SK-N-MC (cell line): ENCODE data around the gene NNT.
"Not testable (repeated sequence)": the region's sequence is repeated elsewhere in the genome, so short reads cannot be mapped to it uniquely, and the experiment has no call there.

ENCODE experiments used
- DNase-seq: peaks from one replicate; pipeline ENCODE4 v3.0.0-alpha.2; 2011; ENCODE audit warnings: low read depth, low spot score
- H3K27ac ChIP-seq: fragments of 200-600 bp; sonication (generic); 2 replicates; pipeline ENCODE4 v1.5.1; 2016; ENCODE audit warnings: mixed run types
- H3K36me3 ChIP-seq: fragments of 200-600 bp; sonication (generic); 2 replicates; pipeline ENCODE4 v1.6.1; 2017; ENCODE audit warnings: antibody characterized with exemption, low read length, mixed read lengths; ENCODE audit not compliant: insufficient read depth
- H3K4me3 ChIP-seq: fragments of 200-600 bp; sonication (generic); 2 replicates; pipeline ENCODE4 v1.5.1; 2016
- H3K9ac ChIP-seq: fragments of 200-600 bp; sonication (generic); 2 replicates; pipeline ENCODE4 v1.8.0; 2017; ENCODE audit warnings: mixed run types, mixed read lengths; ENCODE audit not compliant: insufficient read length
- H3K9me3 ChIP-seq: fragments of 200-600 bp; sonication (generic); 2 replicates; pipeline ENCODE4 v1.6.1; 2017; ENCODE audit warnings: low read depth, mild to moderate bottlenecking, antibody characterized with exemption, low read length, moderate library complexity, mixed read lengths
- EZH2 ChIP-seq: fragments of 200-600 bp; sonication (generic); IDR thresholded peaks from one replicate; pipeline ENCODE4 v1.6.1; 2017; ENCODE audit warnings: antibody characterized with exemption
- FOXP2 ChIP-seq: optimal IDR thresholded peaks from 2 replicates; pipeline ENCODE3; 2011; ENCODE audit warnings: mild to moderate bottlenecking, moderate library complexity; ENCODE audit not compliant: insufficient read depth; ENCODE audit errors: extremely low read length, control extremely low read depth
- POLR2AphosphoS5 ChIP-seq: IDR thresholded peaks from 2 replicates; pipeline ENCODE4 v1.6.1; 2012; ENCODE audit warnings: mild to moderate bottlenecking, low read depth, low read length, borderline replicate concordance

Gene NNT

DNA sequence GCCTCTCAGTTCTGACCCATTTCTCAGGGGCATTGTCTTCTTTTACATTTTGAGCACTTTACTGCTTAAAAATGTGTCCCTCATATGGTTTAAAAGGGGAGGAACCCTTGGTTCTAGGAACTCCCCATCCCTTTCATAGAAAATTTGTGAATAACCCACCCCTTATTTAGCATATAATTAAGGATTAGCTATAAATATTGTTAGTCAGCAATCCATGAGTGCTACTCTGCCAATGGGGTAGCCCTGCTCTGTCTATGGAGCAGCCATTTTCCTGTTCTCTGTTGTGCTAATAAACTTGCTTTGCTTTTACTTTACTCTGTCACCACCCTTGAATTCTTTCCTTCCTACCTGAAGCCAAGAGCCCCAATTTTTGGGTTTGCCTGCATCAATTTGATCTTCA, 12.3 kb upstream of the NNT start:
- Histone ChIP-seq H3K36me3 (no peaks in the 10 kb centered on the region), H3K9ac (no peak overlapping the region), H3K9me3 (no peaks in the 10 kb centered on the region), H3K4me3 (no peak overlapping the region), H3K27ac (no peak overlapping the region)
- no peak for DNase-seq
- TF ChIP-seq FOXP2 = no peak
- no peak for TF ChIP-seq EZH2
- no peak for TF ChIP-seq POLR2AphosphoS5

DNA sequence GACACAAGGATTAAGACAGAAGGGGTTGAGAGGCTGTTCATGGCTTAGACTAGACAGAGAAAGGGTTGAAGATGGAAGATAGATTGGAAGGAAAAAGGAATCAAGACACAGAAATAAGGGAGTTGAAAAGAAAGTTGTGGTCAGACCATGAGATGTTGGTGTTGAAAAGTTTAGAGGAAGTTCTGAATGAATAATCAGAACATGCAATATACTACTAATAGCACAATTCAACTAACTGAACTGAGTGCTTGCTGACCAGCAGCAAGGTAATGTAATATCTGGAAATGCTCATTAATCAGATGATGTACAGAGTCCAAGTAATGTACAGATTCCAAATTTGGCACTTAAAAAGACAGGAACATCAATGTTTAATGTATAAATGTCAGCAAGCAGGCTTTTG, 10.6 kb upstream of the NNT start:
- DNase-seq = no peak
- H3K27ac ChIP-seq = no peak overlapping the region
- no peak overlapping the region for H3K9ac ChIP-seq
- TF ChIP-seq POLR2AphosphoS5 (no peak), EZH2 (no peak), FOXP2 (no peak)
- H3K36me3 ChIP-seq = no peaks in the 10 kb centered on the region
- H3K9me3 ChIP-seq = no peaks in the 10 kb centered on the region
- no peak overlapping the region for H3K4me3 ChIP-seq

DNA sequence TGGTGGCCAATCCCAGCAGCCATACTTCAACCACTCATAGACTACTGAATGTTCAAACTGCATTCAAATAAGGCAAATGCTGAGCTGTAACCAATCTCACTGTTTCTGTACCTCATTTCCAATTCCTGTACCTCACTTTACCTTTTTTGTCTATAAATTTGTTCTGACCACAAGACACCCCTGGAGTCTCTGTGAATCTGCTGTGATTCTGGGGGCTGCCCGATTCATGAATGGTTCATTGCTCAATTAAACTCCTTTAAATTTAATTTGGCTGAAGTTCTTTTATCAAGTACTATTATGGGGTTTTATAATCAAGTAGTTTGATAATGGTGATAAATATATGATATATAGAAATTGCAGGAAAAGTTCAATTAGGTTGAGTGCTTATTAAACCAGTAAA, 4.1 kb upstream of the NNT start:
- H3K9ac ChIP-seq, H3K4me3 ChIP-seq, H3K27ac ChIP-seq, H3K9me3 ChIP-seq, H3K36me3 ChIP-seq, DNase-seq: not testable (repeated sequence)

DNA sequence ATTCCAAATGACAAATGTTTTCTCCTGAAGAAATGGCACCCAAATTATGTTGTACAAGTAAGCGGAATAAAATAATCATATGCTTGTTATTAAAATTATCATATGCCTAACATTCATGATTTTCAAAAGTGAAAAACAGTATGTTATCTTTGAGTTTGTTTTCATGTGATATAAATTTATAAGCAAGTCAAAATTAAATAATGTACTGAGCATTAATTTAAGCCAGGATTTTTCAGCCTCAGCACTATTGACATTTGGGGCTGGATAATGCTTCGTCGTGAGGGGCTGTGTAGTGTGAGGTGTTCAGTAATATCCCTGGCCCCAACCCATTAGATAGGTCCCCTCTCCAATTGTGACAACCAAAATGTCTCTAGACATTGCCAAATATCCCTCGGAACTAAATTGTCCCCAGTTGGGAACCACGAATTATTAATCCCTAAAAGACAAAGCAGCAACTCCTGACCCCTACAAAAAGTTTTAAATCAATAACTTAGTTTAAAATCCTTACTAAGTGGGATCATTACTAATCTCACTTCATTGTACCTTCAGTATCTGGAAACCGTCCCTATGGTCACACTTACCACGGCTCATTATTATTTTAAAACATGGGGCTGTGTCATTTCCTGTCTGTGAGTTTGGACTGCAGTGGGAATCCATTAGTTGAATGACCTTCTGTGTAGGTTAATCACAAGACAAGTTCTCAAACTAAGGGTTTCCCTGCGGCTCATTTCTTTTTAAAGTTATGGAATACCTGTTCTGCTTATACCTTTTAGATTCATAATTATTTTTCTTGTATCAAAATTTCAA, 1.3 kb upstream of the NNT start:
- Histone ChIP-seq H3K9me3 (no peaks in the 10 kb centered on the region), H3K36me3 (peaks cover 12% of the 10 kb centered on the region), H3K27ac (0 out of 2 replicates have a peak overlapping the region, but pooled peaks have one; percentile 28), H3K9ac (peak overlapping the region; percentile 93), H3K4me3 (peak overlapping the region; percentile 99)
- no peak for TF ChIP-seq POLR2AphosphoS5
- TF ChIP-seq EZH2 = no peak
- TF ChIP-seq FOXP2 = no peak
- no peak for DNase-seq

DNA sequence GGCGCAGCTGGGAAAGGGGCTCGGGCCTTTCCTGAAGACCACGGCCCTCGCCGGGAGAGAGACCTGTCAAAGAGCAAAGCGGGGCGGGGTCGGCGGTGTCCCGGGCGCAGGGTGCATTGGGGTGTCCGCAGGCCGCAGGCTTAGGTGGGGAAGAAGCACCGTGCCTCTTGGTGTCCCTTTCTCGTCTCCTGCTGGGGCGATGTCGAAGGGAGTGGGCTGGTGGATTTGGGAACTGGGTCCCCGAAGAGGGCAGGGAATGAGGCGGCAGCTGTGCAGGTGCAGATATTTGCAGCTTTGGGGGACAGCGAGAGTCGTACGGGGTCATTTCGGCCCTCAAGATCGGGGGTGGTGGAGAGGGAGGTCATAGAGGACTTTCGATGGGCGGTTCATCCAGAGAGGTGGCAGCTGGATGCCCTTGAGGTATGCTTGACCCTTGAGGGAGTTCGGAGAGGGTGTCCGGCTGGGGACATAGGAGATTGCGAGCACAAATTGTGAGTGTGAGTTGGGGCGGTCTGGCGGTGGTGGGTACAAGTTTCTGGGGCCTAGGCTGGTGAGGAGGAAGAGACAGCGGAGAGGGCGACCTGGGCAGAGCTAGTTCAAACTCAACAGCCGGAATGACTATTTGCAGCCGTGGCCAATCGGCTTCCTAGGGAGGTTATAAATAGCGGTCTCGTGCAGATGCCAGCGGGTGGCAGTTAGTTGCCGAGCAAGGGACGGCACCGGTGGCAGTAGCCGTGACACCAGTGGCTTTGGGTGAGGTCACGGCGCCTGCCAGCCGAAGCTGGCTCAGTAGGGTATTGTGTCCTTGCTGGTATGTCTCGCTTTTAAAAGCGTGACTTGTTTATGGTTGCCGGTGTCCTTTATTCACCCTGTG, 601 bp downstream of the NNT start:
- TF ChIP-seq POLR2AphosphoS5 = no peak
- no peak for TF ChIP-seq FOXP2
- no peak for TF ChIP-seq EZH2
- H3K27ac ChIP-seq = no peak overlapping the region
- H3K4me3 ChIP-seq = peak overlapping the region; percentile 99
- peaks cover 18% of the 10 kb centered on the region for H3K36me3 ChIP-seq
- H3K9me3 ChIP-seq = no peaks in the 10 kb centered on the region
- peak overlapping the region; percentile 93 for H3K9ac ChIP-seq
- DNase-seq = no peak

DNA sequence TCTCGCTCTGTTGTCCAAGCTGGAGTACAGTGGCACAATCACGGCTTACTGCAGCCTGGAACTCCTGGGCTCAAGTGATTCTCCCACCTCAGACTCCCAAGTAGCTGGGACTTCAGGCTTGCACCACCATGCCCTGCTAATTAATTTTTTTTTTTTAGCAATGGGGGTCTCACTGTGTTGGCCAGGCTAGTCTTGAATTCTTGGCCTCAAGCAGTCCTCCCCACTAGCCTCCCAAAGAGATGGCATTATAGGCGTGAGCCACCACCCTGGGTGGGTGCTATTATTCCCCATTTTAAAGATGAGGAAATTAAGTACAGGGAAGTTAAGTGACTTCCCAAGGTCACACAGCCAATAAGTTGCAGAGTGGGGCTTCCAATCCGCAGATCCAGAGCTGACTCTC, 1.7 kb downstream of the NNT start:
- Histone ChIP-seq H3K4me3 (no peak overlapping the region), H3K27ac (no peak overlapping the region)

DNA sequence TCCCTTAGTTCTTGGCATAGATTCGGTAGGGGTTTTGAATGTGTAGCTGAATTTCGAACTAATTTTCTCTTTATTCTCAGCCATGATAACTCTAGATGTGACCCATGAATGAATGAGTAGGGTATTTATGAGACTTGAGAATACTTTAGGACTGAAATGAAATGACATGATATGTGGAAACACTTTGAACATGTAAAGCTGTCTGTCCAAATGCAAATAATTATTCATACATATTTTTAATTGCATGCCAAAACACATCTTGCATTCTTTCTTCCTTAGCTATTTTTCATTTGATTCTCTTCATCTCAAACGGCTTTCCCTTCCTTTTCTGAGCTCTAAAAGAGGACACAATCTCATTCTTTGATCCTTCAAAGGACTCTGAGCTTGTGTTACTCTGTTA, 3.4 kb downstream of the NNT start:
- TF ChIP-seq POLR2AphosphoS5 (no peak), EZH2 (no peak), FOXP2 (no peak)
- H3K36me3 ChIP-seq = peaks cover 40% of the 10 kb centered on the region

More for the DNA sequence above, 1.7 kb downstream of the NNT start:
- DNase-seq = no peak
- H3K9ac ChIP-seq = no peak overlapping the region
- TF ChIP-seq POLR2AphosphoS5 = no peak
- no peak for TF ChIP-seq EZH2
- TF ChIP-seq FOXP2 = no peak
- H3K9me3 ChIP-seq = no peaks in the 10 kb centered on the region
- H3K36me3 ChIP-seq = peaks cover 25% of the 10 kb centered on the region

DNA sequence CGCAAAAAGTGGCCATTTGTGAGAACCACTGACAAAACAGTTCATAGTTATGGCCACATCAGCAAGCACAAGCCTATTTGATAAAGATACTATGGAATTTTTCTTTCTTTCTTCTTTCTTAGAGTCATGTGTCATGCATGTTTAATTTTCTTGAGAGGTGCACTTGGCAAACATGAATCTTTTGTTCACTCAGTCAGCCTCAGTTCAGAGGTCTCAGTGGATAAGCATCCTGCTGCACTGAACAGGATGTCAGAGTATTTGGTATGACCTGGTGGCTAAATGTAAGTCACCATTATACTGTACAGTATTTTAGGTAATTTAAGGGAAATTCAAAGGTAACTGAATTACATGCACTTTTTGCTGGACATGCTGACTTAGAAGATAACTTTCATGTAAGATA, 5.4 kb downstream of the NNT start:
- Histone ChIP-seq H3K9me3 (no peaks in the 10 kb centered on the region), H3K4me3 (no peak overlapping the region), H3K36me3 (peaks cover 54% of the 10 kb centered on the region), H3K9ac (no peak overlapping the region), H3K27ac (no peak overlapping the region)
- no peak for TF ChIP-seq EZH2
- no peak for TF ChIP-seq POLR2AphosphoS5
- no peak for TF ChIP-seq FOXP2
- no peak for DNase-seq

More for the DNA sequence above, 3.4 kb downstream of the NNT start:
- H3K9me3 ChIP-seq = no peaks in the 10 kb centered on the region
- no peak overlapping the region for H3K27ac ChIP-seq
- no peak for DNase-seq
- H3K9ac ChIP-seq = no peak overlapping the region
- H3K4me3 ChIP-seq = no peak overlapping the region

DNA sequence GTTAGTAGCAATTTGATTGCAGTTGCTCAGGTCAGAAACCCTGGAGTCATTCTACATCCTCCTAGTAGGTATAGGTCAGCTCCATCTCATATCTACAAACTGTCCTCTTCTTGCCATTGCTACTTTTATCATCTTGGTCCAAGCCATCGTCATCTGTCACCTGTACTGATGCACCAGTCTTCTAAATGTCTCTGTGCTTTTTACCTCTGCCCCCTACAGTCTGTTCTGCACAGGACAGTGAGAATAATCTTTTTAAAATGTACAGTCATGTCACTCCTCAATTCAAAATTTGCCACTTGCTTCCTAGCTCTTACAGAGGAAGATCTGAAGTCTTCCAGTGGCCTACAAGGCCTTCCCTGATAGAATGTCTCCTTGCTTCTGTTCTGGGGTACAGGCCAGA, 6.8 kb downstream of the NNT start:
- DNase-seq = no peak
- Histone ChIP-seq H3K27ac (no peak overlapping the region), H3K36me3 (peaks cover 61% of the 10 kb centered on the region), H3K4me3 (no peak overlapping the region), H3K9me3 (no peaks in the 10 kb centered on the region), H3K9ac (no peak overlapping the region)
- TF ChIP-seq POLR2AphosphoS5 = no peak
- no peak for TF ChIP-seq EZH2
- no peak for TF ChIP-seq FOXP2
